Urinary bladder (tissue), 4 donors: ENCODE data around the gene SLTM. TPM values are rescaled to one million over a fixed set of nuclear protein-coding genes. Genes with fewer than 3 reads are reported as not detected.
A peak's percentile ranks its signal among the peaks of the same experiment; 100 is the strongest.

Source experiments
- DNase-seq: peaks from one replicate; pipeline ENCODE4 v3.0.0-alpha.2; 2015; ENCODE audit errors: extremely low spot score
- H3K27ac ChIP-seq: one replicate; pipeline ENCODE4 v1.5.1; 2013; ENCODE audit warnings: low read depth, mild to moderate bottlenecking, moderate library complexity
- H3K36me3 ChIP-seq: one replicate; pipeline ENCODE4 v1.6.1; 2013; ENCODE audit warnings: mild to moderate bottlenecking, moderate library complexity; ENCODE audit not compliant: insufficient read depth
- H3K4me1 ChIP-seq: one replicate; pipeline ENCODE4 v1.6.1; 2013; ENCODE audit warnings: mild to moderate bottlenecking, moderate library complexity; ENCODE audit not compliant: insufficient read depth
- H3K4me3 ChIP-seq: one replicate; pipeline ENCODE4 v1.5.1; 2013; ENCODE audit warnings: low read depth, low read length
- WGBS: extraction: QIAGEN DNeasy Blood & Tissue Kit; methylation state at CpG from one replicate; pipeline ENCODE4 v1.1.7; 2013; 5-methylcytosine and 5-hydroxymethylcytosine counted together
- polyA plus RNA-seq: library from polyadenylated mRNA; stranded (reverse); fragments of 200-250 nt; gene quantifications from one replicate; pipeline ENCODE4 v1.2.3, GENCODE V29; 2013
- total RNA-seq: library from RNA; depleted of rRNA; stranded (reverse); fragments of >200 nt; gene quantifications from one replicate; pipeline ENCODE4 v1.2.3, GENCODE V29; 2014
- donor health status: healthy with polysubstance abuse.
- donor health status: healthy.

SLTM gene
- total RNA-seq (175 TPM), polyA plus RNA-seq (60.0 TPM)

DNA sequence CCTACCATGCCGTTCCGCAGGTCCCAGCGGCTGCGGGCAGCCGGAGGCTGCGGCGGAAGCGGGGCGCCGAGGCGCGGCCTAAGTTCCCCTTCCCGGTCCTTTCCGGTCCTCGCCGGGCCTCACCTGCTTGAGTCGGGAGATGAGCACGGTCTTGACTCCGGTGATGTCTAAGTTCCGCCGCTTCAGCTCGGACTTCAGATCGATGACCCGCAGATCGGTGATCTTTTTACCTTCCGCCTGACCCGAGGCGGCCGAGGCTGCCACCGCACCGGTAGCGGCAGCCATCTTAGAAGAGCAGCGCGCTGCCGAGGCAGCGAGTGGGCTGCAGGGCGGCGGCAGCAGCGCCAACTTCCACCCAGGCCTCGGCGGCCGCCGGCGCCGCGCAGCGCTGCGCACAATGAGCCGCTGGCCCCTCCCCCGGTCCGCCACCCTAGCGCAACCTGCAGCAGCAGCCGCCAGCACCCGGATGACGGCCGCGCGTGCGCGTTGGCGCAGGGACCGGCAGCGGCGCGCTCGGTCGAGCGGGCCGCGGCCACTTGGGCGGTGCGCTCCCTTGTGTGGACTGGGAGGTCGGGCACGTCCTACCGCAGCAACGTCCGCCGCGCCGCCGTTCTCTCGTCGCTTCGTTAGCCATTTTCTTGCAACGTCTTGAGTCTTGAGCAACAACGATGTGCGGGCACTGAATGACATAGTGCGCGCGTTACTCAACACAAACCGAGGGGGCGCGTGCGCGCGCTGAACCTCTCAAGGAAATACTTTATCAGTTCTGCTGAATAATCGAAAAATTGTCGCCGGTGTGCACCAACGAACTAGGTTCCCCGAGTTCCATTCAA lies at the start of gene SLTM:
TSS of gene SLTM (minus strand) at position 399 of the 833 bp plus-strand sequence. CDS start at position 285, 114 bp downstream.
- H3K27ac ChIP-seq: peak within 1 kb of the TSS; percentile 98
- peak within 1 kb of the TSS; percentile 92 for H3K4me3 ChIP-seq
- WGBS: under 1% methylated on average over 101 of the region's 101 CpGs
- no peaks in the 10 kb centered on the region for H3K4me1 ChIP-seq
- peak; percentile 76 for DNase-seq
- H3K36me3 ChIP-seq: no peaks in the 10 kb centered on the region

DNA sequence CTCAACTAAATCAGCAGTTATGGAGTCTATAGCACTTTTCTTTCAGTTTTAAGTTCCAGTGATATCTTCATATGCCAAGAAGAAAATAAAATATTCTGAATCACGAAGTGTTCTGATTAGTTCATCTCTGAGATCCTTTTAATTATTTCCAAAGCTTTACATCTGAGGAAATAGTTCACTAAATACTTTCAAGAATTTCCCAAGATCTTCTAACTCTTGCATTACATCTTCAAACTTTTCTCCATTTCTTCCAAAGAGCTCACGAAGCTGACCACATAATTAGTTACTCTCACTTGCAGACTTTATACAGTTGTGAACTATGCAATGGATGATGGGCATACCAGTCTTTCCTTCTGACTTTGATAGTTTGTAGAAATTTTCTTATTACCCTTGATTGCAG lies 49.8 kb upstream of the SLTM start:
- DNase-seq: no peak
- 82% methylated on average over 2 of the region's 2 CpGs for WGBS
- Histone ChIP-seq H3K36me3 (no peaks in the 10 kb centered on the region), H3K4me1 (no peaks in the 10 kb centered on the region), H3K27ac (no peak overlapping the region), H3K4me3 (no peak overlapping the region)

DNA sequence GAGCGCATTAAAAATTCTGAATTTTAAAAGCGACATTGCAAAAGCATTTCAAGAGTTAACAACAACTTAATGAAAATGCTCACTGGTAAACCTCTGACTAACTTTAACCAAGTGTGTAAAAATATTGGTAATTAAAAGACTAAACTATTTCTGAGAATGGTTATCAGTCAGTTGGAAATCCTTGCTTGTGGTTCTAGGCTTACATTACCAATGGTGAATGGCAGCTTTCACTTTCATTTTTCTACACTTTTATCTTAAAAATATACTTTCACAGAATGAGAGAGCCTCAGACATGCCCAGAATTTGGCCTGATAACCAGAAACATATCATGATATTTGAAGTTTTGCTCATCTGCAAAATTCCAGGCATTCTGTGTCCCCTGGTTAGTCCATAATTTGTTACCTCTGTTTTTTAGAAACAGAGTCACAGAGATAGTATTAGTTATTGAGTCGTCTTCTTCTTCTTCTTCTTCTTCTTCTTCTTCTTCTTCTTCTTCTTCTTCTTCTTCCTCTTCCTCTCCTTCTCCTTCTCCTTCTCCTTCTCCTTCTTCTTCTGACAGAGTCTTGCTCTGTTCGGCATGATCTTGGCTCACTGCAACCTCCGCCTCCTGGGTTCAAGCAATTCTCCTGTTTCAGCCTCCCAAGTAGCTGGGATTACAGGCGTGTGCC lies 48.5 kb upstream of the SLTM start:
- 72% methylated on average over 6 of the region's 6 CpGs for WGBS
- Histone ChIP-seq H3K27ac (no peak overlapping the region), H3K4me3 (no peak overlapping the region), H3K36me3 (no peaks in the 10 kb centered on the region), H3K4me1 (no peaks in the 10 kb centered on the region)
- DNase-seq: no peak

DNA sequence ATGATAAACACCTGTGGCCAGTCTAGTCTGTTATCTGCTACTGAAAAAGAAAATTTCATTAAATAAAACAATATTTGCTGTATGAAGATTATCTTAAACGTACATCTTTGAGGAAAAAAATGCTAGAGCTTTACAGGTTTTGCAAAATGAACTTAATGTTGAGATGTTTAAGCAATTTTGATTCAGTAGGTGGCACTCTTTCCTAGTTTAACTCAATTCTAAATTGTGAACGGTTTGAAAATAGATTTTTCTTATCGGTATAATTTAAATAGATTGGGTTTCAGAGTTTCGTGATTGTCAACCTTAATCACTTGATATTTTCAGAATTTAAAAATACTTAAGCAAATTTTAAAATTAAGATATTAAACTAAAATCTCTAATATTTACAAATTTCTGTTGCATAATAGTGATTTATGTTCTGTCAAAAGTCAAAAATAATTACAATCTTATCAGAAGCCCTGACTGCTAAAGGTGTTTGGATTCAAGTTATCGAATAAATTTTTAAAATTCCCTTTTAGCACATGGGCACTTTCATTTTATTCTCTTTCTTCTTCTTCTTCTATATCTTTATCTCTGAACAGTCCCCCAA lies 47.0 kb upstream of the SLTM start:
- Histone ChIP-seq H3K27ac (no peak overlapping the region), H3K36me3 (no peaks in the 10 kb centered on the region), H3K4me3 (no peak overlapping the region), H3K4me1 (no peaks in the 10 kb centered on the region)
- 8% methylated on average over 5 of the region's 5 CpGs for WGBS
- no peak for DNase-seq

DNA sequence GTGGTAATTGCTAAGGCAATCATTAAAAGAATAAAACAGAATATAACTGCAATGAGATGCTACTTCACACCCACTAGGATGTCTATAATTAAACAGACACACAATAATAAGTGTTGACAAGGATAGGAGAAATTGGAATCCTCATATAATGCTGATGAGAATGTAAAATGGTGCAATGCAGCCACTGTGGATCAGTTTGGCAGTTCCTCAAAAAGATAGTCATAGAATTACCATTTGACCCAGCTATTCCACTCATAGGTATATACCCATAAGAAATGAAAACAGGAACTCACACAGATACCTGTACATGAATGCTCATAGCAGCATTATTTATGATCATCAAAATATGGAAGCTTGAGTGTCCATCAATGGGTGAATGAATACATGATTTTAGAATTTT lies 44.4 kb upstream of the SLTM start:
- Histone ChIP-seq H3K36me3 (no peaks in the 10 kb centered on the region), H3K4me1 (no peaks in the 10 kb centered on the region), H3K27ac (no peak overlapping the region), H3K4me3 (no peak overlapping the region)
- DNase-seq: no peak

DNA sequence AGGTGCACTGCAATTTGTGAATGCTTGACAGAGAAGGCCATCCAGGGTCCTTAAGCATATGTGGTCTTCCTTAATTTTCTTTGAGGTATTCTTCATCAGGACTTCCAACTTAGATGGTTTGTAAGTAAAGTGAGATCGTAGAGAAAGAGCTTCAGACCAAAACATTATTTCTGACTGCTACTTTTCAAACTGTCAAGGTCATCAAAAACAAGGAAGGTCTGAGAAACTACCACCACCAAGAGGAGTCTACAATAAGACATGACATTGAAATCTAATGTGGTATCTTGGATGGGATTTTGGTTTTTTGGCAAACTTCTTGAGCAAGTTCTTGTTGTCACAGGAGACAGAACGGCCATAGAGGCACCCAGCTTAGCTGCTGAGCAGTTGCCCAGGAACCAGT lies 34.0 kb upstream of the SLTM start:
- Histone ChIP-seq H3K4me1 (no peaks in the 10 kb centered on the region), H3K36me3 (no peaks in the 10 kb centered on the region), H3K4me3 (no peak overlapping the region), H3K27ac (no peak overlapping the region)
- 86% methylated on average over 2 of the region's 2 CpGs for WGBS
- DNase-seq: no peak

DNA sequence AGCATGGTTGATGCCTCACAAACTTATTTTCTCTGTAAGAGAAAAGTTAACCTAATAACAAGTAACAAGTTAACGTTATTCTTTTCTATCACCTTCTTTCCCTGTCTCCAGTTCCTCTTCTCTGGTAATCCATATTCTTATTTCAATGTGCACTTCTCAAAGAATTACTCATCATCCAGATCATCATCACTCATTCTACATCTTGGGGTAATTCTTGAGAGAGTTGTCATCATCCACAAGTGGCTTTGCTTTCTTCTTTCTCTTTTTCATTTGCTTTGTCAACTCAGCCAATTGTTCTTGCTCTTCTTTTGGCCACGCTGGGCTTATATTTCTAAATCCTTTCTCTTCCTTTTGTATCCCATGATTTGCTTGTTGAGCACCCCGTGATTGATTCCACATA lies 33.2 kb upstream of the SLTM start:
- WGBS: 81% methylated on average over 3 of the region's 3 CpGs
- no peak for DNase-seq
- no peaks in the 10 kb centered on the region for H3K4me1 ChIP-seq

DNA sequence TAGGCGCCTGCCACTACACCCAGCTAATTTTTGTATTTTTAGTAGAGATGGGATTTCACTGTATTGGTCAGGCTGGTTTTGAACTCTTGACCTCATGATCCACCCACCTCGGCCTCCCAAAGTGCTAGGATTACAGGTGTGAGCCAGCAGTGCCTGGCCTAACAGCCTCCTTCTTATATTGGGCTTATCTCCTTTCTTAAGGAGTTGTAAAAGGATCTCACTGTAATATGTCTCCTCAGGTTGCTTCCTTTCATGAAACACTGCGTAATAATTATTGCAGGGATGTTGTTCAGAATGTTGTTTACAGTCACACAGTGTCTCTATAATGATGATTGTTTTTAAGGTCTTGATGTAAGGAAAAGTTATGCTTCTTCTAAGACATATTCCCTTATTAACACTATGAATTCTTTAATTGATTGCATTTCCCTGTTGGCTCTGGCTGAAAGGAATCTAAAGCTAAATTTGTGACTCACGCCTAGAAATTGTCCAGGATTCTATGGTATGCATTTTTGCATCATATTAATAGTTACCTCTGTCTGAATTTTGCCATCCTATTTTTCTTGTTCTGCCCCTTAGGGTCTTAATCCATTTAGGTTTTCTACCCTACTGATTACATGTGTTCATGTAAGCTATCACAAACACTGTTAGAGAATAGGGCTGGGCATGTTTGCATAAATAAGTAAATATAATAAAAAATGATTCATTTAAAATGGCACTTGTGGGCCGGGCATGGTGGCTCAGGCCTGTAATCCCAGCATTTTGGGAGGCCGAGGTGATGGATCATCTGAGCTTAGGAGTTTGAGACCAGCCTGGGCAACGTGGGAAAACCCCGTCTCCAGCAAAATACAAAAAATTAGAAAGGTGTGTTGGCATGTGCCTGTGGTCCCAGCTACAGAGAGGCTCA lies 29.4 kb upstream of the SLTM start:
- H3K4me1 ChIP-seq: no peaks in the 10 kb centered on the region
- no peak overlapping the region for H3K4me3 ChIP-seq
- H3K36me3 ChIP-seq: no peaks in the 10 kb centered on the region
- DNase-seq: no peak
- no peak overlapping the region for H3K27ac ChIP-seq
- WGBS: 80% methylated on average over 8 of the region's 8 CpGs

More for the DNA sequence above, 33.2 kb upstream of the SLTM start:
- Histone ChIP-seq H3K36me3 (no peaks in the 10 kb centered on the region), H3K4me3 (no peak overlapping the region), H3K27ac (no peak overlapping the region)

DNA sequence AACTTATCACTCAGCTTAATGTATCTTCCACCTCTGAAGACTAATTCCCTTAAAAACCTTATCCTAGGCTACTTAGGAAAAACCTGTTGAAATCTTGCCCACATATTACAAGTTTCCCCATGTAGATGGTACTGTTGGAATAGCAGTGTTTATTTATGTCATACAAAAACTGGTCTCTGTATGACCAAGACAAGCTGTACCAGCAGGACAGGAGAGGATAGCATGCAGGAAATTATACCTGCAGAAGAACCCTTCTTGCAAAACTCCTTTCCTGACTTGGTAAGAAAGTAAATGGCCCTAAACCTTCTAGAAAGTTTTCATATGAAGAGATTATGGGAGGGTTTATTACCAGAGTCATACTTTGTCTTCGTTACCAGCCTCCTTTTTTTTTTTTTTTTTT lies 28.7 kb upstream of the SLTM start:
- Histone ChIP-seq H3K4me3 (no peak overlapping the region), H3K4me1 (no peaks in the 10 kb centered on the region), H3K27ac (no peak overlapping the region), H3K36me3 (no peaks in the 10 kb centered on the region)
- DNase-seq: no peak
- WGBS: 69% methylated on average over 1 of the region's 1 CpG

DNA sequence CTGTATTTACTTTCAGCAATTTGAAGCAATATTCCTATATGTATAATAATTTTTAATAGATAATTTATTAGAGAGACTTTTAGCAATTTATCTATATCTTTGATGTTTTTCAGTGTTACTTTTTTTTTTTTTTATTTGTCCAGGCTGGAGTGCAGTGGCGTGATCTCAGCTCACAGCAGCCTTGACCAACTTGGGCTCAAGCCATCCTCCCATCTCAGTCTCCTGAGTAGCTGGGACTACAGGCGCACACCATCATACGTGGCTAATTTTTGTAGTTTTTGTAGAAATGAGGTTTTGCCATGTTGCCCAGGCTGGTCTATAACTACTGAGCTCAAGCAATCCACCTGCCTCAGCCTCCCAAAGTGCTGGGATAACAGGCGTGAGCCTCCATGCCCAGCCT lies 25.3 kb upstream of the SLTM start:
- H3K27ac ChIP-seq: no peak overlapping the region
- no peak overlapping the region for H3K4me3 ChIP-seq
- no peaks in the 10 kb centered on the region for H3K36me3 ChIP-seq
- DNase-seq: no peak
- H3K4me1 ChIP-seq: no peaks in the 10 kb centered on the region
- WGBS: 89% methylated on average over 4 of the region's 4 CpGs

DNA sequence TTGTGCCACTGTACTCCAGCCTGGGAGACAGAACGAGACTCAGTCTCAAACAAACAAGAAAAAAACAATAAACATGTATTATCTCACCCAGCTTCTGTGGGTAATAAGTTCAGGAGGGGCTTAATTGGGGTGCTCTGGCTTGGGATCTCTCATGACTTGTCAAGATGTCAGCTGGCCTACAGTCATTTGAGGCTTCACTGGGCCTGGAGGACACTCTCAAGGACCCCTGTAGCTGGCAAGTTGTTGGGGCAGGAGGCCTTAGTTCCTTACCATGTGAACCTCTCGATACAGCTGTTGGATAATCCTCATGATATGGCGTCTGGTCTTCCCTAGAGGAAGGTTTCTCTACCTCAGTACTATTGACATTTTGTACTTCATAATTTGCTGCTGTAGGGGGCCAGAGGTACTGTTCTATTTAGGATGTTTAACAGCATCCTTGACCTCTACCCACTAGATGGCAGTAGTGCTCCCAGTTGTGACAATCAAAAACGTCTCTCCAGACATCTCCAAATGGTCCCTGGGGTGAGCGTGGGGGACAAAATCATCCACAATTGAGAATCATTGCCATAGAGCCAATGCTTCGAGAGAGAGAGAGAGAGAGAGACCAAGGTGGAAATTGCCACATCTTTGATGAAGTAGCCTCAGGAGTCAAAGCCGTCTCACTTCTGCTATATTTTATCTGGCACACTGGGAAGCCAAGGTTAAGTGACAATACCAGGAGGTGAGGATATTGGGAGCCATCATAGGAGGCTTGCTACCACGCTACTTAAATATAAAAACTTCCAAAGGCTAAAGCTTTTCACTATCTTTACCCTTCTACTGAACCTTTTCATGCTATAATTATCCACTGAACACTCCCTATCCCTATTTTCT lies 23.9 kb upstream of the SLTM start:
- WGBS: 27% methylated on average over 8 of the region's 8 CpGs
- Histone ChIP-seq H3K4me1 (no peaks in the 10 kb centered on the region), H3K27ac (no peak overlapping the region), H3K36me3 (no peaks in the 10 kb centered on the region), H3K4me3 (no peak overlapping the region)
- DNase-seq: no peak

DNA sequence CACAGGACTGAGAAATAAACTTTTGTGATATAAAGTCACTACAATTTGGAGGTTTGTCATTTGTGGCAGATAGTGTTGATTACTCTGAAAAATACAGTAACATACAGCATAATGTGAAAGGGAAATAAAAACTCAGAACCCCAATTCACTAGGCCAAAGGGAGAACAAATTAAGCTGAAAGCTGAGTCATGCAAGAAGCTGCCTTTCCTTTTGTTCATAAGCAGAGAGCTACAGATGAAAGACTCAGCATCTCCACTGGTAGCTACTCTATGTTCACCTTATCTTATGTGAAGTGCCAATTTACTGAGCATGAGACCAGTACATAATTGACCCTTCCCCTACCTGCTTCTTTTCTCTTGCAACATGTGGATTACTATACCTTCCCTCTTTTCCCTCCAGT lies 19.3 kb upstream of the SLTM start:
- H3K27ac ChIP-seq: no peak overlapping the region

More for the DNA sequence above, 19.3 kb upstream of the SLTM start:
- Histone ChIP-seq H3K4me3 (no peak overlapping the region), H3K4me1 (no peaks in the 10 kb centered on the region), H3K36me3 (no peaks in the 10 kb centered on the region)
- DNase-seq: no peak
